GM12878 (cell line): ENCODE measurements around the gene MDN1. TPM values are rescaled to one million over a fixed set of nuclear protein-coding genes. Genes with fewer than 3 reads are reported as not detected.

Source experiments
- ATAC-seq: fragments of 200-7000 bp; cut with Tn5 transposase; 3 replicates; pipeline ENCODE4 v1.9.1; 2020; ENCODE audit warnings: mild to moderate bottlenecking, moderate library complexity
- BruUV-seq: library from RNA; stranded (reverse); fragments of 400-500 nt; replicated peaks from 2 replicates; lab custom pipeline; 2021; lab: Mats Ljungman, UMichigan
- CTCF ChIA-PET: fragments of 300-600 bp; sonication (Branson Sonifier 250); formaldehyde crosslinking; extraction: SDS; loops from one replicate; lab custom pipeline; 2021; ENCODE audit warnings: inconsistent platforms; lab: Yijun Ruan, JAX
- POLR2A ChIA-PET: fragments of 350-600 bp; formaldehyde crosslinking; extraction: SDS; loops from one replicate; lab custom pipeline; 2021; ENCODE audit warnings: inconsistent platforms; lab: Charles Lee
- RAD21 ChIA-PET: fragments of 300-600 bp; sonication (Branson Sonifier 250); formaldehyde crosslinking; loops from one replicate; lab custom pipeline; 2023; ENCODE audit warnings: antibody characterized with exemption; ENCODE audit not compliant: unreplicated experiment; lab: Charles Lee
- SMC1A ChIA-PET: fragments of 300-600 bp; sonication (Branson Sonifier 250); formaldehyde crosslinking; loops from one replicate; lab custom pipeline; 2023; ENCODE audit not compliant: unreplicated experiment, uncharacterized antibody; lab: Charles Lee
- DNase-seq: peaks from one replicate; pipeline ENCODE4 v3.0.0-alpha.2; 2011; ENCODE audit warnings: low read depth, low spot score
- FAIRE-seq: peaks from 3 replicates; lab custom pipeline; 2011; peaks lifted over from hg19 to GRCh38; lab: Jason Lieb, UNC
- H2AFZ ChIP-seq: 2 replicates; pipeline ENCODE4 v1.6.0; 2011; ENCODE audit warnings: low read depth, low read length, control low read depth; ENCODE audit not compliant: control insufficient read depth
- H3K27ac ChIP-seq: 2 replicates; pipeline ENCODE4 v1.5.1; 2011; ENCODE audit warnings: control low read depth; ENCODE audit not compliant: control insufficient read depth, insufficient read depth
- H3K27me3 ChIP-seq, 2 experiments: replicated peaks in 1 of 2; 2 replicates each; pipeline versions ENCODE4 v1.6.0 to v1.6.1; 2011; ENCODE audit warnings: low read length in 1 of 2; ENCODE audit not compliant: control insufficient read depth in 2 of 2, insufficient read depth in 2 of 2
- H3K36me3 ChIP-seq, 2 experiments: 2 replicates each; pipeline ENCODE4 v1.5.1; 2011; ENCODE audit warnings: low read length in 1 of 2; ENCODE audit not compliant: control insufficient read depth in 2 of 2, insufficient read depth in 2 of 2
- H3K4me1 ChIP-seq: 2 replicates; pipeline ENCODE4 v1.6.1; 2011; ENCODE audit warnings: mild to moderate bottlenecking, low read length, moderate library complexity, mixed read lengths; ENCODE audit not compliant: control insufficient read depth, insufficient read depth
- H3K4me2 ChIP-seq: 2 replicates; pipeline ENCODE4 v1.6.0; 2011; ENCODE audit warnings: control low read depth; ENCODE audit not compliant: control insufficient read depth, insufficient read depth
- H3K4me3 ChIP-seq: fragments of 200-600 bp; sonication (generic); 2 replicates; pipeline ENCODE4 v1.5.1; 2016
- H3K79me2 ChIP-seq: 2 replicates; pipeline ENCODE4 v1.6.0; 2011; ENCODE audit warnings: low read length; ENCODE audit not compliant: control insufficient read depth, insufficient read depth
- H3K9ac ChIP-seq: 2 replicates; pipeline ENCODE4 v1.8.0; 2011; ENCODE audit warnings: low read length, control low read depth, mixed read lengths; ENCODE audit not compliant: control insufficient read depth, insufficient read depth
- H3K9me3 ChIP-seq: replicated peaks from 3 replicates; pipeline ENCODE4 v1.5.1; 2011; ENCODE audit warnings: mild to moderate bottlenecking, low read length; ENCODE audit not compliant: control insufficient read depth, insufficient read depth
- H4K20me1 ChIP-seq: 2 replicates; pipeline ENCODE4 v1.6.0; 2011; ENCODE audit not compliant: control insufficient read depth, insufficient read depth
- ASH2L ChIP-seq: fragments of 300-600, 200-600 bp; sonication (generic); IDR thresholded peaks from 2 replicates; pipeline ENCODE4 v1.6.1; 2017; ENCODE audit warnings: low read depth, mild to moderate bottlenecking, borderline replicate concordance
- BHLHE40 ChIP-seq, 2 experiments: fragments of 450-650 bp in 1 of 2; IDR thresholded peaks; 2 replicates each; pipeline ENCODE4 v1.6.1; 2011 to 2017; ENCODE audit warnings: low read depth in 2 of 2, borderline replicate concordance in 1 of 2, improper control_type of control experiment in 1 of 2, low read length in 1 of 2, mild to moderate bottlenecking in 1 of 2
- ETV6 ChIP-seq, 2 experiments: fragments of 450-650 bp in 1 of 2; IDR thresholded peaks in 1 of 2; conservative IDR thresholded peaks in 1 of 2; 2 replicates each; pipeline ENCODE4 v1.6.1; 2014; ENCODE audit warnings: antibody characterized with exemption in 1 of 2, borderline replicate concordance in 1 of 2, low read depth in 1 of 2, mild to moderate bottlenecking in 1 of 2, moderate library complexity in 1 of 2
- FOXM1 ChIP-seq: IDR thresholded peaks from 2 replicates; pipeline ENCODE4 v1.6.1; 2012; ENCODE audit warnings: low read depth, mild to moderate bottlenecking, inconsistent platforms, low read length, moderate library complexity
- MYC ChIP-seq: IDR thresholded peaks from 2 replicates; pipeline ENCODE4 v1.6.1; 2011; ENCODE audit warnings: mild to moderate bottlenecking, low read length, moderate library complexity, inconsistent platforms; ENCODE audit not compliant: insufficient read depth, insufficient replicate concordance, insufficient read length, severe bottlenecking
- POLR2AphosphoS2 ChIP-seq: IDR thresholded peaks from 2 replicates; pipeline ENCODE4 v1.6.1; 2011; ENCODE audit warnings: low read depth, mild to moderate bottlenecking, low read length, improper control_type of control experiment, moderate library complexity
- WGBS: methylation state at CpG from one replicate; pipeline ENCODE4 v1.1.6; 2016; ENCODE audit warnings: low lambda C conversion rate; ENCODE audit not compliant: insufficient replicate concordance, insufficient coverage; ENCODE audit errors: missing lambda C conversion rate; 5-methylcytosine and 5-hydroxymethylcytosine counted together
- in situ Hi-C: fragments of 300-500 bp; cut with MboI; formaldehyde crosslinking; loops from 9 replicates; pipeline ENCODE4 v1.14.3; 2018; ENCODE audit warnings: mixed read lengths
- intact Hi-C: fragments of 100-400 bp; cut with micrococcal nuclease; formaldehyde crosslinking; loops from one replicate; pipeline ENCODE4 v1.14.2; 2022; ENCODE audit not compliant: unreplicated experiment
- polyA plus RNA-seq, 11 experiments: library from polyadenylated mRNA; depleted of rRNA in 4 of 11; unstranded in 6 of 11; stranded (reverse) in 5 of 11; fragments of >200 nt; fragmentation: Nextera tagmentation in 4 of 11; fragmentation: Illumina TruSeq in 1 of 11; extraction: Ambion mirVana in 4 of 11; extraction: Trizol in 1 of 11; gene quantifications; 1 replicate in 1 of 11; 2 replicates in 10 of 11; pipeline versions ENCODE4 v1.2.1 to v1.2.3, GENCODE V29; 2011 to 2016; ENCODE audit warnings: inconsistent platforms in 2 of 11, missing spikeins in 2 of 11, low read depth in 1 of 11
- total RNA-seq, 4 experiments: library from RNA; depleted of rRNA in 3 of 4; stranded (reverse); fragments of >200 nt in 3 of 4; fragmentation: Illumina TruSeq in 1 of 4; extraction: Trizol in 1 of 4; gene quantifications; 2 replicates each; pipeline versions ENCODE4 v1.2.1 to v1.2.3, GENCODE V29; 2013 to 2021
- TF ChIP-seq, protein P1 (sequence below): fragments of 450-650 bp; formaldehyde crosslinking; IDR thresholded peaks from 2 replicates; pipeline ENCODE4 v1.4.0; 2020; ENCODE audit warnings: mild to moderate bottlenecking, moderate library complexity

Gene MDN1
- total and polyA plus RNA-seq, 10 of the 15 experiments (the other 5 are each of a cell fraction or from before 2014, with no cell fraction given): 14.3 to 50.1 (median 22.1) TPM

DNA sequence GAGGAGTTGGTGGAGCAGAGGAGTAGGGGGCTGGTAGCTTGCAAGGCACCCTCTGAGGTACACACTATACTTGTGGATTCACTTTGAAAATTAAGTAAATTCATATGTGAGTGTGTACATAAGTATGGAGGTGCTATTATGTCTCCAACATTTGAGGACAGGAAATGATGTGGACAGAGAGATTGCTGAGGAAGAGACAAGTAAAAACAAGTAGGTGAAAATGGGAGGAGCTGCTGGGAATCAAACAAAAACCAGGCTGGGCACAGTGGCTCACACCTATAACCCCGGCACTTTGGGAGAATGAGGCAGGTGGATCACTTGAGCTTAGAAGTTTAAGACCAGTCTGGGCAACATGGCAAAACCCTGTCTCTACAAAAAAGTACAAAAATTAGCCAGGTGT lies 111.8 kb downstream of the MDN1 start:
- TF ChIP-seq ETV6 (conservative IDR thresholded peaks at IDR 0.05 in 1 of 2, IDR thresholded peaks at IDR 0.05 in 1 of 2; ENCODE audit: borderline replicate concordance in 1 of 2, low read depth in 1 of 2) (no peak), BHLHE40 (IDR thresholded peaks at IDR 0.05; ENCODE audit: borderline replicate concordance in 1 of 2, low read depth in 2 of 2, low read length in 1 of 2) (no peak), FOXM1 (no peak), POLR2AphosphoS2 (no peak), ASH2L (no peak), MYC (no peak)
- TF ChIP-seq, protein P1, sequence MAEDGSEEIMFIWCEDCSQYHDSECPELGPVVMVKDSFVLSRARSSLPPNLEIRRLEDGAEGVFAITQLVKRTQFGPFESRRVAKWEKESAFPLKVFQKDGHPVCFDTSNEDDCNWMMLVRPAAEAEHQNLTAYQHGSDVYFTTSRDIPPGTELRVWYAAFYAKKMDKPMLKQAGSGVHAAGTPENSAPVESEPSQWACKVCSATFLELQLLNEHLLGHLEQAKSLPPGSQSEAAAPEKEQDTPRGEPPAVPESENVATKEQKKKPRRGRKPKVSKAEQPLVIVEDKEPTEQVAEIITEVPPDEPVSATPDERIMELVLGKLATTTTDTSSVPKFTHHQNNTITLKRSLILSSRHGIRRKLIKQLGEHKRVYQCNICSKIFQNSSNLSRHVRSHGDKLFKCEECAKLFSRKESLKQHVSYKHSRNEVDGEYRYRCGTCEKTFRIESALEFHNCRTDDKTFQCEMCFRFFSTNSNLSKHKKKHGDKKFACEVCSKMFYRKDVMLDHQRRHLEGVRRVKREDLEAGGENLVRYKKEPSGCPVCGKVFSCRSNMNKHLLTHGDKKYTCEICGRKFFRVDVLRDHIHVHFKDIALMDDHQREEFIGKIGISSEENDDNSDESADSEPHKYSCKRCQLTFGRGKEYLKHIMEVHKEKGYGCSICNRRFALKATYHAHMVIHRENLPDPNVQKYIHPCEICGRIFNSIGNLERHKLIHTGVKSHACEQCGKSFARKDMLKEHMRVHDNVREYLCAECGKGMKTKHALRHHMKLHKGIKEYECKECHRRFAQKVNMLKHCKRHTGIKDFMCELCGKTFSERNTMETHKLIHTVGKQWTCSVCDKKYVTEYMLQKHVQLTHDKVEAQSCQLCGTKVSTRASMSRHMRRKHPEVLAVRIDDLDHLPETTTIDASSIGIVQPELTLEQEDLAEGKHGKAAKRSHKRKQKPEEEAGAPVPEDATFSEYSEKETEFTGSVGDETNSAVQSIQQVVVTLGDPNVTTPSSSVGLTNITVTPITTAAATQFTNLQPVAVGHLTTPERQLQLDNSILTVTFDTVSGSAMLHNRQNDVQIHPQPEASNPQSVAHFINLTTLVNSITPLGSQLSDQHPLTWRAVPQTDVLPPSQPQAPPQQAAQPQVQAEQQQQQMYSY (CRISPR knock-in tag): no peak
- DNase-seq (no peak), FAIRE-seq (no peak), ATAC-seq (no peak)
- Histone ChIP-seq H3K4me1 (no peaks in the 10 kb centered on the region), H3K4me3 (no peak overlapping the region), H4K20me1 (no peaks in the 10 kb centered on the region), H3K9me3 (no peaks in the 10 kb centered on the region), H3K4me2 (no peak overlapping the region), H3K79me2 (no peaks in the 10 kb centered on the region), H2AFZ (no peak overlapping the region), H3K27ac (no peak overlapping the region), H3K27me3 (no peaks in the 10 kb centered on the region), H3K9ac (no peak overlapping the region), H3K36me3 (peaks cover 1 to 33% of the 10 kb centered on the region in 2 experiments)
- intact Hi-C loops (no loop called here), in situ Hi-C loops (no loop called here)
- POLR2A ChIA-PET: interaction anchor here (0.6 kb wide), 1 partner anchor 191 kb away, joined by 7 read pairs; no protein-coding TSS in a partner anchor
- SMC1A ChIA-PET: interaction anchor here (1.2 to 1.7 kb wide), 3 partner anchors 9 to 312 kb away, joined by 4 to 5 read pairs (median 4); partner anchors contain the start of gene ANKRD6
- RAD21 ChIA-PET: no interaction called here
- 100% methylated on average over 1 of the region's 1 CpG for WGBS
- CTCF ChIA-PET: interaction anchor here (1.1 kb wide), 1 partner anchor 18 kb away, joined by 4 read pairs; no protein-coding TSS in a partner anchor
- no TSS peak for BruUV-seq
